NCI-H345 treated with DMSO at 0.1 percent for 48 hours (cell line): ENCODE data around the gene AACS.

Experiments
- DNase-seq: peaks from one replicate; lab custom pipeline; 2025; ENCODE audit not compliant: unreplicated experiment; lab: John Stamatoyannopoulos, UW

Gene AACS

DNA sequence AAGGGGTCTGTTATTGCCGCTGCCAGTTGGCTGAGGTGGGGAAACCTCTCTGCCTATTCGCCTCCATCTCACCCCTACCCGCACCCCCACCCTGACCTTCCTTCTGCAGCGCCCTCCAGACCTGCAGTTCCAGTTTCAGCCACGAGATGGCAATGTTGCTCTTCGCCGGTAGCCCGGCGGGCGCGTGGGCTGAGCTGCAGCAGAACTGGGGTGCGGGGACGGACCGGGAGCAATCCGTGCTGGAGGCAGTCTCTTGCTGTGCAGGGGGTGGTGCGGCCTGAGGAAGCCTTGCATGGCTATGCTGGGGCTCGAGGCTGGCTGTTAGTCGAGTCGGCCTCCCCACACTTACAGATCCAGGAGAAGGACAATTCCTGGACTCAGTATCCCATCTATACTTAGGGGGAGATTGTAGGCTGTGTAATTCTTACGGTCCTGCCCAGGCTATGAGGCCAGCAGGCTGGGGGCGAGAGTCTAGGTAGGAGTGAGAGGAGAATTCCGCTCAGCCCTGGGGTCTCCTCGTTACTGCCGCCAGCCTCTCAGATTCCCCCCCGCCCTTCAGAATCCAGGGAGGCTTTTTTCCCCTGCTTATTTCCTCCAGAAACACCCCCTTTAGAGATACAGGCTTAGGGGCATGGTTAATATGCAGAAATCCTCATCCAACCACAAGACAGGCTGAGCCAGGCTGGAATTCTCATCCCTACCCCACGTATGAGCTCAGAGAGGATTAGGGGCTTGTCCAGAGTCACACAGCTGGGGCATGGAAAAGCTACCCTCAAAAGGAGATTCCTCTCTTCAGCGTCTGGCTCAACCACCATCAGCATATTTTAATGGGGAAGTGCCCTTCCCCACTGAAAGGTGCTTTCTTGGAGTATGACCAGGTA is 118.2 kb downstream of the AACS start:
- DNase-seq, result peak; percentile 44

DNA sequence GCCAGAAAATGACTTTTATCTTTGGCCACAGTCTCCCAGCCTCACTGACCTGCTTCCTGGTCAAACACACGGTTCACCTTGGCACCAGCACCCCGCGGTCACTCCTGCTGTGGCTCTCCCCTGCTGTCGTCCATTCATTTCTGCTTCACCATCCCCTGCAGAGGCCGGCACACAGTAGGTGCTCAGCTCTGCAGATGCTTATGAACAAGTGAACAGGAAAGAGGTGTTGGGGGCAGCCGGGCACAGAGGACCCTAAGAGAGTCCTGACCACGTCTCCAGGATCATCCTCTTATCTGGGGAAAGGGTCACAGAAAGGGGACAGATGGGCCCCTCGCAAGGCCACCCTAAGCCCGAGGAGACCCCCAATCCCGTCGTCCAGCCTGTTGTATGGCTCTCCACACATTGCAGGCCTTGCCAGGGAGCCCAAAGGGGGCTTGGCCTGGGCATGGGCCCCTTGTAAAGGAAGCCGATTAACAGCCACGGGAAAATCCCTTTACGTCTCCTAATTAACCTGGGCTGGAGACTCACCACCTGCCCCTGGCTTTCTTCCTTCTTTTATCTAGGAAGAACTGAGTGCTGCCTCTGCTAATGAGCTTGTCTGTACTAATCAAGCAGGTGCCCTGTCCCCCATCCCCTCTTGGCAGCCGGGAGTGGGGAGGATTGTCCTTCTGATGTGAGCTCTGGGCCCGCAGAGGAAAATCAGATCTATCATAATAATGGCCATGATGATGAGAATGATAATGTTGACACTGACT is 119.2 kb downstream of the AACS start:
- DNase-seq, result no peak

DNA sequence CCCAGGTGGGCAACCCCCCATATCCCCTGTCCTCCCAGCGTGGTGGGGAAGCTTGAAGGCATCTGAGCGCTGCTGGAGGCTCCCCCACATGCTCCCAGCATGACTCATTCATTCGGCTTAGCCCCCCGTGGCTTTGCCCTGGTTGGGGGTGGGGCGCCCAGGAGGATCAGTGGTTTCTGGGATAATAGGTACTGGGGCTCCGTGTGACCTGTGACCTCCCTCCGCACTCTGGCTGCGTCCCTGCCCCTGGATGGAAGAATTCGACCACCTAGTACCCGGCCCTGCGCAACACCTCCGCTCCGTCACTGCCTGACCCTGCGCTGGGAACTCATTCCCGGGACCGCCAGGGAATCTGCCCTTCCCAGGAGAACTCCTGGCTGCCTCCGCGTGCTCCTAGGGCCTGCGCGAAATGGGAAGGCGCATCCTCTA is 120.1 kb downstream of the AACS start:
- no peak for DNase-seq

DNA sequence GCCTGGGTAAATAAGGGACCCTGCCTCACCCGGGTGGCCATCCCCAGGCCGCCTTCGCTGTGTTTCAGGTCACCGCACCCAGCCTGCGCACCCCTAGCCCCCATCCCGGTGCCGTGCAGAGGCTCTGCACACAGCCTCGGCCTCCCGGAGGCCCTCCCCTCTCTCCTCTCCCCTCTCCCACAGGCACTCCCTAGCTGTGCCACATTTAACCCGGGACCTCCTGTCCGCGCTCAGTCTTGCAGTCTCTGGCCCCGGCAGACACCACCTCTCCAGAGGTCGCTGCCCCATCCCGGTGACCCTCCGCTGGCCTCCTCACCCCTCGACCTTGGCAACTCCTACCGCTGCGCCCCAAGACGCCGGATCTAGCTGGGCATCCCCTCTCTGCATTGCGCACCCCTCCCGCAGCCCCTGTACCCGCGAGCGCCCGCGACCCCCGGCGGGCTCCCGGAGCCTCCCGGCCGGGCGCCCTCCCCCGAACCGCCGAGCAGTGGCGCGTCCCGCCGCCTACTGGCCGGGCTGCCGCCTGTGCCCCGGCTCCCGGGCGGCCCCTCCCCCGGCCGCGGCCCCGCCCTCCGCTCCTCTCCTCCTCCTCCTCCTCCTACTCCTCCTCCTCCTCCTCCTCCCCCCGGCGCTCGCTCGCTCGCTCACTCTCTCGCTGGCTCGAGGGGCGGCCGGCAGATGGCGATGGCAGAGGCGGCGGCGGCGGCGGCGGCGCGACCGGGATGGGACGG is 120.7 kb downstream of the AACS start, which contains the start of gene TMEM132B:
Gene TMEM132B, plus strand, starts transcription at position 647 of the 731 bp plus-strand sequence.
- DNase-seq, result no peak

DNA sequence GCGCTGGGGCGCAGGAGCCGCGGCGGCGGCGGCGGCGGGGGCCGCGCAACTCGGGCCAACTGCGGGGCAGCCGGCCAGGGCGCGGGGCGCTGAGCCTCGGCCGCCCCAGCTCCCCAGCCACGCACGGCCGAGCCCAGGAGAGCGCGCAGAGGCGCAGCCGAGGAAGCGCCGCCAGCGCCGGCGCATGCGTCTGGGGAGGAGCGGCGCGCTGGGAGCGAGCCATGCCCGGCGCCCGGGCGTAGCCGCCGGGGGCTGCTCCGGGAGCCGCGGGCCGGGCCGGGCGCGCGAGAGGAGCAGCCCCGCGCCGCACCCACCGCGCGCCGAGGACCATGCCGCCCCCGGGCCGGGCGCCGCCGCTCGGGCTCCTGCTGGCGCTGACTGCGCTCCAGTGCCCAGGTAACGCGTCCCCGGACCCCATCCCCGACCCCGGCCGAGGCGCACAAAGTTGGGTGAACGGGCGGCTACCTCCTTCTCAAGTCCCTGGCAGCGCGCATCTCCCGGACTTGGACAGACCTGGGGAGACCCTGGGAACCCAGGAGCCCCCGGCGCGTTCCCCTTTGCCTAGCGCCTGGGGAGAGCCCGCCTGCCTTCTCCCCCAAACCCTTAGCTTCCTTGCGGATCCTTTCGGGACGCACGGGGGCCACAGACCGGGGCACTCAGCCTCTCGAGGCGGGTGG is 121.4 kb downstream of the AACS start:
- no peak for DNase-seq

DNA sequence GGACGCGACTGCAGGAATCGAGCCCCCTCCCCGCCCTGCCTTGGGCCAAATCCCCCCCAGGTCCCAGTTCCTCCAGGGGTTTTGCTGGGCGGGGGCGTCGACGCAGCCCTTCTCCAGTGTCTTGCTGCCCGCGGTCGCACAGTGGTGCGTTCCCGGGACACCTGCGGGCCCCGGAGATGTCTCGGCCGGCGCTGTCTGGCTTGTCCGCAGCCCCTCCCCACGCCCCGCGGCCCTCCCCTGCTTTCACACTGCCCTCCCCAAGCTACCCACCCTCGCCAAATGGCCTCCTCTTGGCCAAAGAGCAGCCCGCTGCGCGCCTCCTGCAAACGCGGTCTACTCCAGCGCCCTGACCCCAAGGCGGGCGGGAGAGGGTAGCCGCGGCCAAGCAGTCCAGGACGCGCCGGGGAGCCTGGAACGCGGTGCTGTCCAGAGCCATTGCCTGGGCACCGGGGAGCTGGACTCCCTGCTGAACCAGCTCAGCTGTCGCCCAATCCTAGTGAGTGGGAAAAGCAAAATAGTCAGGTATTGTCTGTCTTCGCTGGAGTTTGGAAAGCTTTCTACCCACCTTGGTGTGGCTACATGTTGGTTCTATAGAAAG is 122.0 kb downstream of the AACS start:
- DNase-seq, result no peak

DNA sequence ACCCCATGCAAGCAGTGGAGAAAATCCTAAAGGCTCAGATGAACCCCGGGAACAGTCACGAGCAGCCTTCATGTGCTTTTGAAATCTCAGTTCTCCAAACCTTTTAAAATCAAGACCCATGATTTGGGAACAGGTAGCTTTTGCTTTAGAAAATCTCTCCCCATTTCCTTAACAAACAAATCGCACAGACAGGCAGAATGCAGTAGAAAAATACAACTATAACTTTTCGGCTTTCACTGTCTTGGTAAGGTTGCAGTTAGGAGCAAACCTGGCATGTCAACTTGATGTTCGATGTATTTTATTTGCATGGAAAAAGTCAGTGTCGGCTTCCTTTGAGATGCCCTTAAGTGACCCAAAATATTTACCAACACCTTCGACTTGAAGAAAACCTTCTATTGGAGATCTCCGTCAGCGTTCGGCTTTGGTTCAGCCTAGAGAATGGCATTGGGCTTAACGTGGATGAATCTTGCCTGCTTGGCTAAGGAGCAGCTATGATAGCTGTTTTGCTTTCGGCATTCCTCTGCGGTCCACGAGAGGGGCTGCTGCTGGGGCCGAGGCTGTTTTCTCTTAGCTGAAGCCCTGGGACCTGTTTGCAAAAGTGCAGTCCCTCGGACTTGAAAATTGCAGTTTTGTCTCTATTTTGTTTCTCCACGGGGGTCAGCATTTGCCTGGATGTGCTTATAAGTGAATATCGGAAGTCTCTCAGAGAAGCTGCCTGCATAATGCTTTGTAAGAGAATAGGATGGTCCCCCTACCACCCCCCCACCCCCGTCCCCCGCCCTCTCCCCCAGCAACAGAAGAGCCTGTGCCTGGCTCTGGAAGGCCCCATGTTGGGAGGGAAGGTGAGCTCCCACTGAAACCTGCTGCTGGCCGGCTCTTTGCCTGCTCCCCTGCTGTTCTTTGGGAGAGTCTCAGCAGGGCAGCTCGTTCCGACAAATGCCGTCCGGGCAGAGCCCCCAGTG is 122.8 kb downstream of the AACS start:
- DNase-seq, result no peak

DNA sequence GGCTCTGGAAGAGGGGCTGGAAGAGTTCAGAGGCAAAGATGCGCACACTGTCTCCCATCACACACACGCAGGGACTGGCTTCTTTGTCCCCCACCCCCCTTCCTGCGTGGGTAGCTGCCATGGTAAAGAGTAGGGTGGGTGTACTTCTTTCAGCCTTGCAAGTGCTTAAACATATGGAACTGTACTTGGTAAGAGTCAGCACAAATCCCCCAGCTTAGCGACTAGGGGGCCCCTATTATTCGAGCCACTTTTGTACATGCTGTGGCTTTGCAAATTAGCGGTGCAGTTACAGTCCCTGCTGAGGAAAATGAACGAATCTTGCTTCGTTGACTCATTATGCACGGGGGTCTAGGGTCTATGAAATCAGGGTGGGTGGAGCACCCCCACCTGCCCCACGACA is 123.8 kb downstream of the AACS start:
- DNase-seq, result no peak

DNA sequence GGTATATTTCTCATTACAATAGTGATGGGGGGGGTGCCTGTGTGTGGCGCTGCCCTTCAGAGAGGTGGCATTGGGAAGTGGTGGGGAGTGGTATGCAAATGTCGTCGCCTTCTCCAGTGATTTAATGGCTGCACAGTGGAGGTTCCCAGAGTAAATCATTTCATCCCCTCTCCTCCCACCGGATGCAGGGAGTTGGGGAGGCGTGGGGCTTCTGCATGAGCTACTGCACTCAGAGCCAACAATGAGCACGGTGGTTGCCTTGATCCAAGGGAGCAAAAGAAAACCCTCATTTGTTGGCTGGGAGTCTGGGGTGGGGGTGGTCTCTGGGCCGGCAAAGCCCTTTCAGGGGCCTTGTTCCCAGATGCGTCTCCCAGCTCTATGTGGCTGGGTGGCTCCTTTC is 124.3 kb downstream of the AACS start:
- DNase-seq, result no peak

DNA sequence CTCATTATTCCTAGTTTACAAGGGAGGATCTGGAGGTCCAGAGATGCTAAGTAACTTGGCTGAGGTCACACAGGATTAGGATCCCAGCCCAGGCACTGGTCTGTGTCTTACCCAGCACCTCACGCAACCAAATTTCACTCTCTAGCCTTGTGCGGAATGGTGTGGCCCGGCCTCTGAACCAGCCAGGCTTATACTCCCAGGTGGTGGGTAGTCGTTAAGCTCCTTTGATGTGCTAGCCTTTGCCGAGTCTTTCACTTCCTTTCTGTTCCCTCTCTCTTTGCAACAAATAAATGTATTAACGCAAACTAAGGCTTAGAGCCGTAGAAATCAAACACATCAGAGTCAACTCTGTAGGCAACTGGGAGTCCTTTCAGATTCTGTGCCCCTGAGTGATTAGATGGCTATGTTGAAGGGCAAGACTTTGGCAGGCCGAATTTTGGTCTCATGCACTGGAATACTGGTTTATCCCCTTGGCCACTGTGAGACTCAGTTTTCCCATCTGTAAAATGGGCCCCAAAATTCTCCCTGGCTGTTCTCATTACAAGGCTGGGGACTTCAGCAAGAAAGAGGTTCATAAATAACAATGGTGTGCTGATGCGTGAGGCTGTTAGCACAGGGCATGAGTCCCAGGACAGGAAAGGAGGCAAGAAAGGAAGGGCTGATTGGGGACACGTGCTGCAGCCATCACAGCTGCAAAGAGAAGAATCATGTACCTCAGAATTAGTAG is 126.3 kb downstream of the AACS start:
- DNase-seq, result no peak

DNA sequence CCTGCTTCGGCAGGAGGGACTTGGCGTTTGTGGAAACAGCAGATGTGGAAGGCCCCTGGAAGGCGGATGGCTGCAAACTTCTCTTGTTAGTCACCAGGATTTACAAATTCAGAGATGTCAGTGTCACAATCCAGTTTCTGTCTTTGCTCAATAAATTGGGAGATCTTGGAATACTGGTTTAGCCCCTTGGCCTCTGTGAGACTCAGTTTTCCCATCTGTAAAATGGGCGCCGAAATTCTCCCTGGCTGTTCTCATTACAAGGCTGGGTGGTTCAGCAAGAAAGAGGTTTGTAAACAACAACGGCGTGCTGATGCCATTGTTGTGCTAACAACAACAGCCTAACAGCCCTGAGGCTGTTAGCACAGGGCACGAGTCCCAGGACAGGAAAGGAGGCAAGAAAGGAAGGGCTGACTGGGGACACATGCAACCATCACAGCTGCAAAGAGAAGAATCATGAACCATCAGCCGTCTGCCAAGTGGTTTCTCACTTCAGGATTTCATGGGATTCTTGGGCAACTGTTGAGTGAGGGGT is 127.5 kb downstream of the AACS start:
- no peak for DNase-seq
